ACC112 (cell line): ENCODE measurements around the gene ZNF263.

Experiments
- H2AFZ ChIP-seq: fragments of 200-600 bp; sonication (generic); one replicate; pipeline ENCODE4 v1.6.0; 2017; ENCODE audit warnings: antibody characterized with exemption, low read length; ENCODE audit not compliant: unreplicated experiment
- H3K27ac ChIP-seq: fragments of 200-600 bp; sonication (generic); 2 replicates; pipeline ENCODE4 v1.5.1; 2014; ENCODE audit warnings: low read depth, mild to moderate bottlenecking, antibody characterized with exemption, low read length, moderate library complexity
- H3K27me3 ChIP-seq: fragments of 200-600 bp; sonication (generic); 2 replicates; pipeline ENCODE4 v1.6.1; 2014; ENCODE audit warnings: mild to moderate bottlenecking, antibody characterized with exemption, low read length, moderate library complexity, mixed read lengths; ENCODE audit not compliant: insufficient read depth
- H3K36me3 ChIP-seq: fragments of 200-600 bp; sonication (generic); 2 replicates; pipeline ENCODE4 v1.6.1; 2016; ENCODE audit warnings: mild to moderate bottlenecking, antibody characterized with exemption, low read length, moderate library complexity, mixed read lengths; ENCODE audit not compliant: insufficient read depth
- H3K4me1 ChIP-seq: fragments of 200-600 bp; sonication (generic); one replicate; pipeline ENCODE4 v1.6.1; 2016; ENCODE audit warnings: low read length, mixed read lengths; ENCODE audit not compliant: insufficient read depth, unreplicated experiment, control insufficient read depth
- H3K4me3 ChIP-seq: fragments of 200-600 bp; sonication (generic); 2 replicates; pipeline ENCODE4 v1.5.1; 2014; ENCODE audit warnings: mild to moderate bottlenecking, low read depth, low read length
- H3K79me2 ChIP-seq: fragments of 200-600 bp; sonication (generic); one replicate; pipeline ENCODE4 v1.6.0; 2016; ENCODE audit warnings: low read length; ENCODE audit not compliant: control insufficient read depth, unreplicated experiment, insufficient read depth

Gene ZNF263

GRCh38 chr16:3249020-3249419 lies 34.3 kb upstream of the ZNF263 start:
- H3K4me3 ChIP-seq: no peak overlapping the region
- peaks cover 34% of the 10 kb centered on the region for H3K27me3 ChIP-seq
- H3K79me2 ChIP-seq: no peaks in the 10 kb centered on the region
- H2AFZ ChIP-seq: no peak overlapping the region
- no peak overlapping the region for H3K27ac ChIP-seq
- no peaks in the 10 kb centered on the region for H3K4me1 ChIP-seq
- no peaks in the 10 kb centered on the region for H3K36me3 ChIP-seq

GRCh38 chr16:3249451-3249850 lies 33.8 kb upstream of the ZNF263 start:
- no peak overlapping the region for H2AFZ ChIP-seq
- H3K79me2 ChIP-seq: no peaks in the 10 kb centered on the region
- no peaks in the 10 kb centered on the region for H3K36me3 ChIP-seq
- peaks cover 32% of the 10 kb centered on the region for H3K27me3 ChIP-seq
- no peaks in the 10 kb centered on the region for H3K4me1 ChIP-seq
- H3K27ac ChIP-seq: no peak overlapping the region
- H3K4me3 ChIP-seq: no peak overlapping the region

GRCh38 chr16:3252967-3253366 lies 30.3 kb upstream of the ZNF263 start:
- Histone ChIP-seq H2AFZ (no peak overlapping the region), H3K36me3 (no peaks in the 10 kb centered on the region), H3K27me3 (peaks cover 16% of the 10 kb centered on the region), H3K4me3 (no peak overlapping the region), H3K79me2 (no peaks in the 10 kb centered on the region), H3K27ac (no peak overlapping the region), H3K4me1 (peaks cover 8% of the 10 kb centered on the region)

GRCh38 chr16:3254309-3254708 lies 29.0 kb upstream of the ZNF263 start:
- H3K4me3 ChIP-seq: no peak overlapping the region
- H3K79me2 ChIP-seq: no peaks in the 10 kb centered on the region
- H2AFZ ChIP-seq: no peak overlapping the region
- no peak overlapping the region for H3K27ac ChIP-seq
- H3K4me1 ChIP-seq: peaks cover 12% of the 10 kb centered on the region
- H3K27me3 ChIP-seq: 0 out of 2 replicates have a peak, but pooled peaks cover 7% of the 10 kb centered on the region
- H3K36me3 ChIP-seq: no peaks in the 10 kb centered on the region

- Histone ChIP-seq H3K4me3 (no peak within 1 kb of the TSS), H3K27ac (peak within 1 kb of the TSS; percentile 48; the same call in 1 of the 2 replicates)
These were observed 27.0 kb upstream of the ZNF263 start, which contains the start of gene MEFV for GRCh38 chr16:3256146-3256865. Gene MEFV, minus strand, starts transcription at chr16:3256633. Its CDS starts 46 bp downstream, at chr16:3256587.

GRCh38 chr16:3256866-3257465 lies 26.3 kb upstream of the ZNF263 start:
- Histone ChIP-seq H3K36me3 (no peaks in the 10 kb centered on the region), H3K79me2 (no peaks in the 10 kb centered on the region), H3K4me1 (peaks cover 14% of the 10 kb centered on the region), H3K27ac (peak overlapping the region; percentile 48; the same call in 1 of the 2 replicates), H3K4me3 (no peak overlapping the region), H2AFZ (no peak overlapping the region), H3K27me3 (no peaks in the 10 kb centered on the region)

More at GRCh38 chr16:3256146-3256865, 27.0 kb upstream of the ZNF263 start, which contains the start of gene MEFV:
- Histone ChIP-seq H3K27me3 (no peaks in the 10 kb centered on the region), H3K36me3 (no peaks in the 10 kb centered on the region), H3K79me2 (no peaks in the 10 kb centered on the region), H3K4me1 (peaks cover 14% of the 10 kb centered on the region), H2AFZ (no peak within 1 kb of the TSS)

- H3K79me2 ChIP-seq: no peaks in the 10 kb centered on the region
- no peak overlapping the region for H3K4me3 ChIP-seq
- H3K27ac ChIP-seq: no peak overlapping the region
- no peak overlapping the region for H2AFZ ChIP-seq
- H3K27me3 ChIP-seq: no peaks in the 10 kb centered on the region
- H3K4me1 ChIP-seq: peaks cover 14% of the 10 kb centered on the region
- no peaks in the 10 kb centered on the region for H3K36me3 ChIP-seq
These were observed 23.5 kb upstream of the ZNF263 start for GRCh38 chr16:3259836-3260235.

GRCh38 chr16:3262517-3262916 lies 20.8 kb upstream of the ZNF263 start:
- Histone ChIP-seq H3K27me3 (no peaks in the 10 kb centered on the region), H3K27ac (no peak overlapping the region), H3K79me2 (peaks cover 3% of the 10 kb centered on the region), H3K4me1 (peaks cover 6% of the 10 kb centered on the region), H2AFZ (no peak overlapping the region), H3K36me3 (no peaks in the 10 kb centered on the region), H3K4me3 (peak overlapping the region; percentile 79)

- peak overlapping the region; percentile 79 for H3K4me3 ChIP-seq
- H3K27ac ChIP-seq: peak overlapping the region; percentile 98
- peaks cover 1% of the 10 kb centered on the region for H3K4me1 ChIP-seq
These were observed 18.9 kb upstream of the ZNF263 start for GRCh38 chr16:3264137-3265036.

GRCh38 chr16:3266873-3267537 lies 16.3 kb upstream of the ZNF263 start:
- Histone ChIP-seq H3K27ac (no peak overlapping the region), H3K79me2 (peaks cover 3% of the 10 kb centered on the region), H2AFZ (no peak overlapping the region), H3K4me3 (no peak overlapping the region), H3K27me3 (no peaks in the 10 kb centered on the region), H3K36me3 (no peaks in the 10 kb centered on the region), H3K4me1 (no peaks in the 10 kb centered on the region)

More at GRCh38 chr16:3264137-3265036, 18.9 kb upstream of the ZNF263 start:
- peaks cover 3% of the 10 kb centered on the region for H3K79me2 ChIP-seq
- peak overlapping the region; percentile 71 for H2AFZ ChIP-seq
- H3K36me3 ChIP-seq: no peaks in the 10 kb centered on the region
- no peaks in the 10 kb centered on the region for H3K27me3 ChIP-seq
